ENCODE data around the gene NKPD1. TPM values are rescaled to one million over a fixed set of nuclear protein-coding genes. Genes with fewer than 3 reads are reported as not detected.

NKPD1 gene
- total RNA-seq, 1 experiment from 2014 or later = 0.64 TPM

GRCh38 chr19:45138303-45138751, 22.5 kb downstream of the NKPD1 start:
- intact Hi-C loops (cut with micrococcal nuclease; ENCODE audit: unreplicated experiment) = no loop called here
- DNase-seq = no peak
- TF ChIP-seq CTCF (IDR thresholded peaks at IDR 0.05; ENCODE audit: unreplicated experiment) = no peak
- Mint-ChIP-seq H3K27me3 (ENCODE audit: unreplicated experiment) (no peaks in the 10 kb centered on the region), H3K27ac (ENCODE audit: unreplicated experiment) (no peak overlapping the region), H3K36me3 (ENCODE audit: insufficient read depth, unreplicated experiment) (peaks cover 32% of the 10 kb centered on the region), H3K4me3 (ENCODE audit: low read depth, unreplicated experiment) (no peak overlapping the region), H3K9me3 (ENCODE audit: low read depth, unreplicated experiment) (no peaks in the 10 kb centered on the region), H3K4me1 (ENCODE audit: low read depth, unreplicated experiment) (no peaks in the 10 kb centered on the region)
- CTCF ChIA-PET = interaction anchor here (0.7 kb wide), 1 partner anchor 17 kb away, joined by 11 read pairs; no protein-coding TSS in a partner anchor
- BruUV-seq (replicated peaks) = no TSS peak

GRCh38 chr19:45137179-45137761, 23.5 kb downstream of the NKPD1 start:
- intact Hi-C loops (cut with micrococcal nuclease; ENCODE audit: unreplicated experiment) = no loop called here
- H3K36me3 Mint-ChIP-seq (ENCODE audit: insufficient read depth, unreplicated experiment) = peaks cover 30% of the 10 kb centered on the region
- DNase-seq = no peak
- H3K27ac Mint-ChIP-seq (ENCODE audit: unreplicated experiment) = no peak overlapping the region
- no peak overlapping the region for H3K4me3 Mint-ChIP-seq (ENCODE audit: low read depth, unreplicated experiment)
- no peaks in the 10 kb centered on the region for H3K9me3 Mint-ChIP-seq (ENCODE audit: low read depth, unreplicated experiment)
- H3K4me1 Mint-ChIP-seq (ENCODE audit: low read depth, unreplicated experiment) = no peaks in the 10 kb centered on the region
- no TSS peak for BruUV-seq (replicated peaks)
- CTCF ChIA-PET = interaction anchor here (1.1 kb wide), 1 partner anchor 17 kb away, joined by 11 read pairs; no protein-coding TSS in a partner anchor
- TF ChIP-seq CTCF (IDR thresholded peaks at IDR 0.05; ENCODE audit: unreplicated experiment) = no peak
- no peaks in the 10 kb centered on the region for H3K27me3 Mint-ChIP-seq (ENCODE audit: unreplicated experiment)

GRCh38 chr19:45136507-45137178, 24.1 kb downstream of the NKPD1 start:
- H3K27ac Mint-ChIP-seq (ENCODE audit: unreplicated experiment) = no peak overlapping the region
- H3K36me3 Mint-ChIP-seq (ENCODE audit: insufficient read depth, unreplicated experiment) = peaks cover 24% of the 10 kb centered on the region
- intact Hi-C loops (cut with micrococcal nuclease; ENCODE audit: unreplicated experiment) = no loop called here
- DNase-seq = no peak
- TF ChIP-seq CTCF (IDR thresholded peaks at IDR 0.05; ENCODE audit: unreplicated experiment) = no peak
- H3K27me3 Mint-ChIP-seq (ENCODE audit: unreplicated experiment) = no peaks in the 10 kb centered on the region
- no TSS peak for BruUV-seq (replicated peaks)
- no peak overlapping the region for H3K4me3 Mint-ChIP-seq (ENCODE audit: low read depth, unreplicated experiment)
- no peaks in the 10 kb centered on the region for H3K9me3 Mint-ChIP-seq (ENCODE audit: low read depth, unreplicated experiment)
- CTCF ChIA-PET = interaction anchor here (0.6 to 1.3 kb wide), 4 partner anchors 11 to 138 kb away, joined by 3 to 11 read pairs (median 5); no protein-coding TSS in a partner anchor
- no peaks in the 10 kb centered on the region for H3K4me1 Mint-ChIP-seq (ENCODE audit: low read depth, unreplicated experiment)

- H3K4me1 Mint-ChIP-seq (ENCODE audit: low read depth, unreplicated experiment) = peaks cover 9% of the 10 kb centered on the region
- no peak overlapping the region for H3K4me3 Mint-ChIP-seq (ENCODE audit: low read depth, unreplicated experiment)
- CTCF ChIA-PET = interaction anchor here (0.6 to 1.3 kb wide), 2 partner anchors 10 to 290 kb away, joined by 3 to 5 read pairs; no protein-coding TSS in a partner anchor
- DNase-seq = no peak
- H3K36me3 Mint-ChIP-seq (ENCODE audit: insufficient read depth, unreplicated experiment) = peaks cover 22% of the 10 kb centered on the region
- H3K27me3 Mint-ChIP-seq (ENCODE audit: unreplicated experiment) = no peaks in the 10 kb centered on the region
- TF ChIP-seq CTCF (IDR thresholded peaks at IDR 0.05; ENCODE audit: unreplicated experiment) = no peak
- H3K27ac Mint-ChIP-seq (ENCODE audit: unreplicated experiment) = no peak overlapping the region
- H3K9me3 Mint-ChIP-seq (ENCODE audit: low read depth, unreplicated experiment) = no peaks in the 10 kb centered on the region
- BruUV-seq (replicated peaks) = no TSS peak
- intact Hi-C loops (cut with micrococcal nuclease; ENCODE audit: unreplicated experiment) = no loop called here
These were observed 25.5 kb downstream of the NKPD1 start for GRCh38 chr19:45135176-45135885.

Measured in Calu3 (cell line).